ENCODE measurements around the gene UTP18.

DNA sequence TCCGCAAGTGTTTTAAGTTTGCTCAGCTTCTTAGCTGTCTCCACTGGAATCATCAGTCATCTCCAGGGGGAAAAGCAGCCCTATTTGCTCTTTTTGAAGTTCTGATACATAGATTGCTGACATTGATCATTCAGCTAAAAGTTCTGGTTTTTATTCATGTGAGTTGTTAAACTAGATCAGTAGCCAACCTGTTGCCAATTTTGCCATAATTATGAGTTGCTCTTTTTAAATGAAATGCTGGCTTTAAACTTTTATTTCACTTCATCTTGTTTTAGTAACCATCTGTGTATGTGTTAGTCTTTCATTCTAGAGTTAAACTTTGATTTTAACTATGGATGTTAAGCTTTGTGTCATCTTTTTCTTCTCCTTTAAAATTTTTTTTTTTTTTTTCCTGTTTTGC lies 12.5 kb downstream of the UTP18 start:
- no peak for TF ChIP-seq EP300 (IDR thresholded peaks at IDR 0.05)
- no peak for TF ChIP-seq CTCF (IDR thresholded peaks at IDR 0.05)

Measured in sigmoid colon (tissue), 4 donors.